GM19099 (cell line): Measurements from ENCODE around the gene ANO2.

ENCODE experiments used
- POLR2A ChIP-seq: IDR thresholded peaks from 3 replicates; pipeline ENCODE4 v1.6.1; 2011; ENCODE audit warnings: low read depth; ENCODE audit not compliant: insufficient read length; ENCODE audit errors: extremely low read depth

ANO2 gene

DNA sequence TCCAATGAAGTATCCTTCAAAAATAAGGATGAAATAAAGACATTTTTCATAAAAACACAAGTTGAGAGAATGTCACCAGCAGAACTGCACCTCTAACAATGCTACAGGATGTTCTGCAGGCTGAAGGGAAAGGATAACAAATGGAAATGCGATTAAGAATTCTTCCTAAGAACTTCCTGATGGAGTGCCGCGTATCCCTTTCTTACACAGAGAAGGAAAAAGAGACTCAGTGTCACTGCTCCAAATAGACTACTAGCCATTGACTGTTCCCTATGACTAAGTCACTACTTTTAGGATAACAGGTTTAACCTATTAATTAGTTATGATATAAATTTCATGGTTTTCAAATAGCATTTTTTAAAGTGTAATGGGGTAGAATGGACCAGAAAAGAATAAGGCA lies 3.2 kb downstream of the ANO2 start:
- no peak for TF ChIP-seq POLR2A

DNA sequence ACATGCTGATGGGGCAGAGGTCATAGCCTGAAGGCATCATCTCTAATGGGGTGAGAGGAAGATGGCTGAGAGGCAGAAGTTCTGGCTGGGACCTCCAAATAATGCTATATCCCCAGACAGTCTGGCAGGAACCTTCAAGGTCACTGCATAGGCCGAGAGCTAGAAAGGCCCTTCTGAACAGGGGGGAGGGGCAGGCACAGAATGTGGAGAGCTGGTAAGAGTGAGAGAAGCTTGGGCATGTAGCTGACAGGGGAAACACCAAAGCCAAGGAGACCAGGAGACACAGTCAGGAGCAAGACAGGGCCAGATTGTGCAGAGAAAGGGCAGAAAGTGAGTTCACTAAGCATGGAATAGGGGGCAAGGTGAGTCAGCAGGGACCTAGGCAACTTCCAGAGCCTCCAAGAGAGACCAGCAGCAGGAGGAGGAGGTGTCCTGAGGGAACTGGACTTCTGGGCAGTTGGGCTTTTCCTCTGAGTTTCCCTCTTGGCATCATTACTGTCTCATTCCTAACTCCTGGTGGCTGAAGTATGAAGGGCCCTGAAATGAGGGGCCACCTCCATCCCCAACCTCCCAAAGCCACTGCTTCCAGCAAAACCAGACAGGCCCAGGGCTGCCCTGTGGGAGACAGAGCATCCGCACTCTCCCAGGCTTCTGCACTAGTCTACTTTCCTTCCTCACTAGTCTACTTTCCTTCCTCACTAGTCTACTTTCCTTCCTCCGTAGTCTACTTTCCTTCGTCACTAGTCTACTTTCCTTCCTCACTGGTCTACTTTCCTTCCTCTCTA lies 17.1 kb downstream of the ANO2 start:
- TF ChIP-seq POLR2A = no peak

- no peak for TF ChIP-seq POLR2A
Measured at GRCh38 chr12:5925646-5926045, 19.4 kb downstream of the ANO2 start.

DNA sequence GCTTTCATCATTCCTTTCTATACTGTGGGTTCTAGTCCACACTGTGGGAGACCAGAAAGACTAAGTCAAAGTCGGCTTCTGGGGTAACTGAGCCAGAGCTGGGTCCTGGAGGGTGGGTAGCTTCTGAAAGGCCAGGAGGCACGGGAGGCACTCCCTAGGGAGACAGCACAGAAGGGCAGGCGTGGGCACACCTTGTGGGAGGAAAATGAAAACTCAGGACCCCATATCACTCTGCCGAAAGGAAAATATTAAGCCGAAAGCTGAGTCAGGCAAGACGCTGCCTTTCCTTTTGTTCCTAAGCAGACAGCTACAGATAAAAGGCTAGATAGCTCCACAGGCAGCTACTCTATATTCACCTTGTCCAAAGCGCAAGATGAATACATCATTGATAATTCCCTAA lies 20.7 kb downstream of the ANO2 start:
- no peak for TF ChIP-seq POLR2A

GRCh38 chr12:5923751-5924150 lies 21.3 kb downstream of the ANO2 start:
- TF ChIP-seq POLR2A = no peak

DNA sequence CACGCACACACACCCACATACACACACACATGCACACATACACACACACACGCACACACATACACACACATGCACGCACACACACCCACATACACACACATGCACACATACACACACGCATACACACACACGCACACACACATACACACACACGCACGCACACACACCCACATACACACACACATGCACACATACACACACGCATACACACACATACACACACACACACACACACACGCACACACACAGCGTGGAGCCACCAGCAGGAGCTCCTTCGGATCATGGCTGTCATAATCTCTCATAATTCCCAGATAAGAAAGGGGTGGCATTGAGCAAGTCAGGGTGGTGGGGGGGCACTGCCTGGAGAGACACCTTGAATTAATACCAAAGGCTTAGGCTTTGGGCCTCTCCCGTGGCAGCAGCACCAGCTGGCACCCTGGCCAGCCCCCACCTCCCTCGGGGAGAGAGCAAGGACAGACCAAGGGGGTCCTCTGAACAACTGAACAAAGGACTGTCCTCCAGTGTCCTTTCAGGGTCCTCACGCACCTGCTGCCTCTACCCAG lies 21.9 kb downstream of the ANO2 start:
- TF ChIP-seq POLR2A = no peak

DNA sequence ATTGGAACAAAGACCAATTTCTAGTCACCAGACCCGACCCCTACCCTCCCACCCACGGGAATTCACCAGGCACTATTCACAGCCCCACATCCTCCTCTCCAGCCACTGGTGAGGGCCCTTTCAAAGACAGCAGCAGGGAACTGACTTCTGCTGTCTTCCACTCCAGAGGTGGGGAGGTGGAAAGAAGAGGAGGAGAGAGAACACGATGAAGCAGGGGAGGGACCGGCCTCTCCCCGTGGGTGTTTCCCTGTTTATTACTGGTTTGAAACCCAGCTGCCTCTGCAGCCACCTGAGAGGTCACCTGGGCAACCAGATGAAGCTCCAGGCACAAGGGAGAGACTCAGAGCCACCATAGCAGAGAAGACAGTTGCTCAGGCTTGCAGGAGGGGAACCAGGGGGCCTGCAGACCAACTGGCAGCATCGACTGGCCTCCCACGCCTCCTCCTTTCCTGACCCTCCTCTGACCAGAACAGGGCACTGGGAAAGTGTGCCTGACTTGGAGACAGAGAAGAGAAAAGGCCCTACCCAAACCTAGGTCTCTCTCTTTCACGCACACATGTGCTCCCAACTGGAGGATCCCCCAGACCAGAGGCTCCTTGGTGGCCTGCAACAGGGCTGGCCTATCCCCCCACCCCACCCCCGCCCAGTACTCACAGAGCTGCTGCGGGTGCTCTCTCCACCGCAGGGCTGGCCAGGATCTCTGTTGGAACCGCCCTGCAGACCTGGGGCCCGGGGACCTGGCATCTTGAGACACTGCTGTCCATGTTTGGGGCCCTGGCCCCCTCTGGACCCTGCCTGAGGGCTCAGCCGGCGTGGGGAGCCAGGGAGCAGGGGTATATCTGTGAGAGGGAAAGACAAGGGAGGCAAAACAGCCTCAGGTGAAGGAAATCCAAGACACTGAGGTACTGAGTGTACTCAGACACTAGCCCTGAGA lies 22.8 kb downstream of the ANO2 start:
- TF ChIP-seq POLR2A = no peak

- no peak for TF ChIP-seq POLR2A
Measured at GRCh38 chr12:5921027-5921909, 23.8 kb downstream of the ANO2 start.

GRCh38 chr12:5916785-5917290 lies 28.2 kb downstream of the ANO2 start:
- no peak for TF ChIP-seq POLR2A

DNA sequence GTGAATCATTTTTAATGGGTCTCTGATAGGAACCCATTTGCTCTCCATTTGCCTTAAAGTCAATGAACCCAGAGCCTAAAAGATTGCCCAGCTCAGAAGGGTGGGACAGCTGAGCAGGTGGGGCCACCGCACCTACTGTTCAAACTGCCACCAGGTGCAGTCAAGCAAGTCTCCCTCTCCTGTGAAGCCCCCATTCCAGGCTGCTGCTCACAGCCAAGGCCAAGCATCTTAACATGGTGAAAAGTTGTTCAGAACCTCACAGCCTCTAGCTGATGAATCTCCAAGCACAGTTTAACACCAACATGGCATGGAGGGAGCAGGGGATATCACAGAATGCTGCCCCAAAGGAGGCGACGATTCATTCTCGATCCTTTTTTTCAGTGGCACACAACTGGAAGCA lies 29.5 kb downstream of the ANO2 start:
- TF ChIP-seq POLR2A = no peak

GRCh38 chr12:5914387-5915149 lies 30.5 kb downstream of the ANO2 start:
- TF ChIP-seq POLR2A = no peak

GRCh38 chr12:5913387-5913786 lies 31.7 kb downstream of the ANO2 start:
- TF ChIP-seq POLR2A = no peak

DNA sequence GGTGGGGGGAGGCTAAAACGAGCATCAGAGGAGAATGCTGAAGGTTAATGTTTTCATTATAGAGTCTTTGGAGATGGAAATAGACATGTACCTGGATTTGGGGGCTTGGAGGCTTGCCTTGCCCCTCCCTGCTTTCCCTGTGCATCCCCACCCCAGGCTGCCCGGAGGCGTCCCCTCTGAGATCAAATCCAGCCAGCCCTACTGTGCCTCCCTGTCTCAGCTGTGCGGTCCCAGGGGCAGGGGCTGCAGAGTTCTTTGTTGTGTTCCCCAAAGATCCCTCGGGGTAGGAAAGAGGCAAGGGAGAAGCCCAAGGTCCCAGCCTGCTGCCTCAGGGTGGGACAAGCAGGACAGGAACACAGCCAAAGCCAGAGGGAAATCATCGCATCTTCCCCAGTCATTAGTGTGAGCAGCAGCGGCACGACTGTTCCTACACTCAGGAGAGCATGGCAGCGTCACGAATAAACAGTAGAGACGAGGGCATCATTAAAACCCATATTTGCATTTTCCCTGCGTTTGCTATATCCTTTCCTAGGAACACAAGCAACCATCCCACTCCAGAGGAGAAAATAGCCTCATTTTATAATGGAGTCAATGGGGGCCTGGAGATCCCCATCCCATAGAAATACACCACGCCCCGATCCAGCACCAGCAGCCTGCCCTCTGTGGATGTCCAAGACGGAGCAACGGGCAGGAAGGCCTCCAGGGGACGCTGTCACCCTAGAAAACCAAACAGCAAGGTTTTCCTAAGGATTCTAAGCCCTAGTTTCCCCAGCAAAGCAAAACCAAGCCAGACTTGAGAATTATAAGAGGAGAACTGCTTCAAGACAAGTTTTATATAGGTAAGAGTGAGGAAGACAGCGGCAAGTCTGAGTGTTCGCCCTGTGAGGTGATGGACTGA lies 32.4 kb downstream of the ANO2 start:
- TF ChIP-seq POLR2A = no peak

DNA sequence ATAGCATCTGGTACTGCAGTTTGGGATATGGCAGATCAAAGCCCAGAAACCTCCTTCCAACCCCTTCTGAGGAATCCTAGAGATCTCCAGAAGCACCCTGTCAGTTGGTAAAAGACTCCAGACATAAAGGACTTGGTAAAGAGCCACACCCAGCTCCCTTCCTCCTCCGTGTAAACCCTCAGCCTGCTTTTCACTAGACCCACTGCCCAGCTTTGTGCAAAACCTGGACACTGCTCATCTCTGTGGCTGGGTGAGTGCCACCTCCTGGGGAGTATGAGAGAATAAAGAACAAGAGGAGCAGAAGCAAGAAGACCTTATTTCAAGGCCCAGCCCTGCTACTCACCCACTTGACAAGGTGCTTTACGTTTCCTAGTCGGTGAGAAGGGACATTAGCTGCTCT lies 33.0 kb downstream of the ANO2 start:
- TF ChIP-seq POLR2A = no peak
